Left lung (tissue), 10 donors: Measurements from ENCODE around the gene WIZ. TPM values are rescaled to one million over a fixed set of nuclear protein-coding genes. Genes with fewer than 3 reads are reported as not detected.

Experiments used
- ATAC-seq: fragments of 200-7000 bp; cut with Tn5 transposase; one replicate; pipeline ENCODE4 v1.9.1; 2020; ENCODE audit warnings: moderate library complexity
- DNase-seq, 4 donors: peaks; one replicate each; pipeline ENCODE4 v3.0.0-alpha.2; 2013 to 2020
- H3K27ac ChIP-seq, 2 donors: fragments of 200-600 bp; sonication (generic) in 1 of 2; one replicate each; pipeline versions ENCODE4 v1.5.0 to v1.8.0; 2020 to 2021
- H3K27me3 ChIP-seq, 2 donors: fragments of 200-600 bp; sonication (generic) in 1 of 2; one replicate each; pipeline versions ENCODE4 v1.5.0 to v1.8.0; 2020 to 2021
- H3K36me3 ChIP-seq, 2 donors: fragments of 200-600 bp; sonication (generic) in 1 of 2; one replicate each; pipeline versions ENCODE4 v1.5.0 to v1.8.0; 2020 to 2021
- H3K4me1 ChIP-seq, 2 donors: fragments of 200-600 bp; one replicate each; pipeline ENCODE4 v1.8.0; 2021
- H3K4me3 ChIP-seq, 2 donors: fragments of 200-600 bp; sonication (generic) in 1 of 2; one replicate each; pipeline versions ENCODE4 v1.5.0 to v1.8.0; 2020 to 2021; ENCODE audit warnings: mild to moderate bottlenecking in 1 of 2
- H3K9me3 ChIP-seq, 2 donors: fragments of 200-600 bp; sonication (generic) in 1 of 2; one replicate each; pipeline versions ENCODE4 v1.5.0 to v1.8.0; 2020 to 2021
- intact Hi-C, 2 donors: fragments of 100-400 bp; cut with DNase I; formaldehyde crosslinking; loops; one replicate each; pipeline versions ENCODE4 v1.11.2 to v1.14.2; 2022
- polyA plus RNA-seq, 6 donors: library from polyadenylated mRNA; unstranded; fragments of 120-200 nt; gene quantifications; one replicate each; pipeline ENCODE4 v1.2.1, GENCODE V29; 2013; ENCODE audit not compliant: insufficient read length in 6 of 6
- total RNA-seq, 2 donors: library from RNA; stranded (reverse); fragmentation: NEBNext Ultra II Directional; extraction: Animal tissue kit (Norgen Biotek cat#: 25700); gene quantifications; one replicate each; pipeline ENCODE4 v1.2.1, GENCODE V29; 2021
- TF ChIP-seq, protein P1 (sequence below), 2 donors: fragments of 200-600 bp; sonication (generic) in 1 of 2; IDR thresholded peaks; one replicate each; pipeline versions ENCODE4 v1.5.0 to v1.8.0; 2021; ENCODE audit warnings: antibody characterized with exemption in 2 of 2
- donor health status: DM: no; HTN: yes; CAD: no.
- donor health status: DM: no; HTN: no; CAD: no.

WIZ gene
- total and polyA plus RNA-seq, 8 donors, result 21.5 to 36.4 (median 29.7) TPM

GRCh38 chr19:15427991-15428471 is 21.7 kb downstream of the WIZ start:
- H3K4me3 ChIP-seq, result no peak overlapping the region
- TF ChIP-seq, protein P1, sequence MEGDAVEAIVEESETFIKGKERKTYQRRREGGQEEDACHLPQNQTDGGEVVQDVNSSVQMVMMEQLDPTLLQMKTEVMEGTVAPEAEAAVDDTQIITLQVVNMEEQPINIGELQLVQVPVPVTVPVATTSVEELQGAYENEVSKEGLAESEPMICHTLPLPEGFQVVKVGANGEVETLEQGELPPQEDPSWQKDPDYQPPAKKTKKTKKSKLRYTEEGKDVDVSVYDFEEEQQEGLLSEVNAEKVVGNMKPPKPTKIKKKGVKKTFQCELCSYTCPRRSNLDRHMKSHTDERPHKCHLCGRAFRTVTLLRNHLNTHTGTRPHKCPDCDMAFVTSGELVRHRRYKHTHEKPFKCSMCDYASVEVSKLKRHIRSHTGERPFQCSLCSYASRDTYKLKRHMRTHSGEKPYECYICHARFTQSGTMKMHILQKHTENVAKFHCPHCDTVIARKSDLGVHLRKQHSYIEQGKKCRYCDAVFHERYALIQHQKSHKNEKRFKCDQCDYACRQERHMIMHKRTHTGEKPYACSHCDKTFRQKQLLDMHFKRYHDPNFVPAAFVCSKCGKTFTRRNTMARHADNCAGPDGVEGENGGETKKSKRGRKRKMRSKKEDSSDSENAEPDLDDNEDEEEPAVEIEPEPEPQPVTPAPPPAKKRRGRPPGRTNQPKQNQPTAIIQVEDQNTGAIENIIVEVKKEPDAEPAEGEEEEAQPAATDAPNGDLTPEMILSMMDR (IDR thresholded peaks at IDR 0.05), result no peak
- intact Hi-C loops, result no loop called here

DNA sequence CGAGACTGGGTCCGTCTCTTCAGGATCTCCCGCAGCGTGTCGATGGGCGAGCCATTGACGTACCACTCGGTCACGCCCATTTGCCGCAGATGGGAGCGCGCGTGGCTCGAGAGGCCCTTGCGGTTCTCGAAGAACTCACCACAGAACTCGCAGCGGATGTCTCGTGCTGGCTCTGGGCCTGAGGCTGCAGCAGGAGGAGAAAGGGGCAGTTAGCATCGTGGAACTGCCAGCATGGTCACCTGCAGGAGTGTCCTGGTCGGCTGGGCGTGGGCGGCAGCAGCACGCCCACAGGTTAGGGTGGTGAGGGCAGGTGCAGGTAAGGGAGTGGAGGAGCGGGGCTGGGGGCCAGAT is 22.4 kb downstream of the WIZ start:
- Histone ChIP-seq H3K27me3 (no peaks in the 10 kb centered on the region), H3K36me3 (peaks cover 0 to 72% of the 10 kb centered on the region in 2 donors), H3K4me3 (no peak overlapping the region), H3K27ac (no peak overlapping the region), H3K4me1 (peaks cover 12 to 31% of the 10 kb centered on the region in 2 donors), H3K9me3 (peaks cover 0 to 3% of the 10 kb centered on the region in 2 donors)
- TF ChIP-seq, protein P1 (IDR thresholded peaks at IDR 0.05), result no peak
- no peak for ATAC-seq
- intact Hi-C loops, result no loop called here
- no peak for DNase-seq

More at GRCh38 chr19:15427991-15428471, 21.7 kb downstream of the WIZ start:
- DNase-seq (no peak), ATAC-seq (no peak)
- H3K27me3 ChIP-seq, result no peaks in the 10 kb centered on the region
- H3K27ac ChIP-seq, result no peak overlapping the region
- H3K36me3 ChIP-seq, result peaks cover 0 to 65% of the 10 kb centered on the region in 2 donors
- H3K4me1 ChIP-seq, result peaks cover 12 to 29% of the 10 kb centered on the region in 2 donors
- H3K9me3 ChIP-seq, result peaks cover 0 to 3% of the 10 kb centered on the region in 2 donors

DNA sequence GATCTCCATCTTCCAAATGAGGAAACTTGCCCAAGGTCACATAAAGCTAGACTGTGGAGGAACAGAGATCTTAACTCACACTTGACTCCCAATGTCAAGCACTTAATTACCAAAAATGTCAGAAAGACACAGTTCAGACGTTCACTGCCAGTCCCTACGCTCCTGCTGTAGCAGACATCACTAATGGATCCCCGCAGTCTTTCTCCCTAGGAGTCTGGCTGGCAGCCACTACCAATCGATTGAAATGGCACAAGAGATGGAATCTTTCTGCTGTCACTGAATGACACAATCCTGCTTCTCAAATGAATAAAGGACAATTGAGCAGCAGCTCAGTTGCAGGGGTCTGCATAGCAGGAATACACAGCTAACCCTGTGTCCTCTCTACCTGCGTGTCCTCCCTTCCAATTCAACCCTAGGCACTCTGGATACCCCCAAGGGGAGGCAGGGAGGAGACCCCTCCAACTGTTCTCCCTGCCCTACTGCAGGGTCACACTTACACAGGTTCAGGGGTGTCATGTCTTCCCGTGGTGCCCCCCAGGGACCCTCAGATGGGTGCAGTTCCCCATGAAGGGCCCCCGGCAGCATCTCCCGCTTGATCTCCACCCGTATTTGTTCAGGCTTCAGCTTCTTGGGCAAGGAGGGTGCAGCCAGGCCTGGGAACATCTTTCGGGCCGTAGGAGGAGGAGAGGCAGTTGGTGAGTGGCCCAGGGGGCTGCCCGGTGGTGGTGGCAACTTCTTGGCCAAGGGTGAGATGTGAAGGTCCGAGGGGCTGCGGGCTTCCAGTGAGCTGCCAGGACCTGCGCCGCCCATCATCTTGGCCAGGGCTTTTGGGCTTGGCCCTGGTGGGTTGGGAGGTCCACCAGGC is 23.0 kb downstream of the WIZ start:
- Histone ChIP-seq H3K4me1 (peaks cover 10 to 34% of the 10 kb centered on the region in 2 donors), H3K9me3 (peaks cover 0 to 3% of the 10 kb centered on the region in 2 donors), H3K4me3 (no peak overlapping the region), H3K27me3 (no peaks in the 10 kb centered on the region), H3K27ac (no peak overlapping the region), H3K36me3 (peaks cover 0 to 78% of the 10 kb centered on the region in 2 donors)
- ATAC-seq (no peak), DNase-seq (no peak)
- intact Hi-C loops, result no loop called here
- TF ChIP-seq, protein P1 (IDR thresholded peaks at IDR 0.05), result no peak

GRCh38 chr19:15425321-15425950 is 24.3 kb downstream of the WIZ start:
- TF ChIP-seq, protein P1 (IDR thresholded peaks at IDR 0.05), result no peak
- Histone ChIP-seq H3K4me1 (peaks cover 0 to 25% of the 10 kb centered on the region in 2 donors), H3K36me3 (peaks cover 0 to 81% of the 10 kb centered on the region in 2 donors), H3K9me3 (peaks cover 0 to 3% of the 10 kb centered on the region in 2 donors), H3K4me3 (no peak overlapping the region), H3K27me3 (no peaks in the 10 kb centered on the region), H3K27ac (no peak overlapping the region)
- intact Hi-C loops, result no loop called here
- no peak for DNase-seq
- ATAC-seq, result no peak

- Histone ChIP-seq H3K4me3 (no peak overlapping the region), H3K27ac (no peak overlapping the region), H3K27me3 (no peaks in the 10 kb centered on the region), H3K4me1 (peaks cover 0 to 20% of the 10 kb centered on the region in 2 donors), H3K9me3 (peaks cover 0 to 3% of the 10 kb centered on the region in 2 donors), H3K36me3 (peaks cover 0 to 79% of the 10 kb centered on the region in 2 donors)
- TF ChIP-seq, protein P1 (IDR thresholded peaks at IDR 0.05), result no peak
- intact Hi-C loops, result no loop called here
- ATAC-seq, result no peak
- no peak for DNase-seq
Observed at GRCh38 chr19:15424692-15425272, 25.0 kb downstream of the WIZ start.
